A549 (cell line): ENCODE measurements around the gene ELMO3. TPM values are rescaled to one million over a fixed set of nuclear protein-coding genes. Genes with fewer than 3 reads are reported as not detected.

Experiments
- ATAC-seq, 2 experiments: fragments of 200-7000 bp in 1 of 2; fragments of >200 bp in 1 of 2; cut with Nextera tagmentation in 1 of 2; cut with Tn5 transposase in 1 of 2; 3 replicates each; pipeline versions ENCODE4 v1.8.0 to v1.9.1; 2018 to 2020; ENCODE audit warnings: mild to moderate bottlenecking in 1 of 2, moderate library complexity in 1 of 2
- CTCF ChIA-PET: fragments of 300-600 bp; sonication (Branson Sonifier 250); formaldehyde crosslinking; extraction: SDS; loops from one replicate; lab custom pipeline; 2021; ENCODE audit warnings: antibody characterized with exemption, inconsistent platforms; lab: Yijun Ruan, JAX
- POLR2A ChIA-PET: fragments of 350-600 bp; formaldehyde crosslinking; extraction: SDS; loops from one replicate; lab custom pipeline; 2021; ENCODE audit warnings: antibody characterized with exemption, inconsistent platforms; lab: Yijun Ruan, JAX
- DNase-seq, 2 experiments: peaks; one replicate each; pipeline versions ENCODE4 v3.0.0 to v3.0.0-alpha.2; 2011 to 2016; ENCODE audit warnings: low read depth in 1 of 2, low spot score in 1 of 2
- FAIRE-seq: peaks from 2 replicates; lab custom pipeline; 2011; peaks lifted over from hg19 to GRCh38; lab: Jason Lieb, UNC
- H3K27ac ChIP-seq, 2 experiments: fragments of >200 bp; sonication (Bioruptor Twin); formaldehyde crosslinking; 3 replicates each; pipeline ENCODE4 v1.5.1; 2016 to 2017
- H3K4me1 ChIP-seq: fragments of >200 bp; sonication (Bioruptor Twin); formaldehyde crosslinking; 3 replicates; pipeline ENCODE4 v1.6.1; 2016
- H3K4me2 ChIP-seq: fragments of >200 bp; sonication (Bioruptor Twin); formaldehyde crosslinking; 3 replicates; pipeline ENCODE4 v1.6.1; 2016
- H3K4me3 ChIP-seq: fragments of >200 bp; sonication (Bioruptor Twin); formaldehyde crosslinking; 3 replicates; pipeline ENCODE4 v1.5.1; 2016
- H3K9me3 ChIP-seq: fragments of >200 bp; sonication (Bioruptor Twin); formaldehyde crosslinking; 3 replicates; pipeline ENCODE4 v1.6.1; 2016
- ATOH8 ChIP-seq: fragments of 250-450 bp; sonication (Bioruptor Pico); IDR thresholded peaks from 2 replicates; pipeline ENCODE4 v1.5.0; 2020; ENCODE audit warnings: low read depth, mild to moderate bottlenecking, moderate library complexity
- BHLHE40 ChIP-seq: IDR thresholded peaks from 2 replicates; pipeline ENCODE4 v1.6.1; 2012; ENCODE audit warnings: low read depth, low read length, inconsistent platforms
- CBX2 ChIP-seq: fragments of 200-600 bp; sonication (generic); IDR thresholded peaks from 2 replicates; pipeline ENCODE4 v1.6.1; 2016; ENCODE audit warnings: low read depth, mild to moderate bottlenecking, borderline replicate concordance
- EP300 ChIP-seq, 2 experiments: fragments of >200 bp; sonication (Bioruptor Twin); formaldehyde crosslinking; IDR thresholded peaks; 2 replicates in 1 of 2; 3 replicates in 1 of 2; pipeline ENCODE4 v1.6.1; 2016 to 2017
- ESRRA ChIP-seq: fragments of 150-350 bp; IDR thresholded peaks from 2 replicates; pipeline ENCODE4 v1.6.1; 2014; ENCODE audit warnings: mild to moderate bottlenecking, low read length, borderline replicate concordance
- JUN ChIP-seq, 2 experiments: fragments of >200 bp; sonication (Bioruptor Twin); formaldehyde crosslinking; IDR thresholded peaks; 2 replicates in 1 of 2; 3 replicates in 1 of 2; pipeline ENCODE4 v1.6.1; 2016 to 2017
- KDM1A ChIP-seq: fragments of 200-600 bp; sonication (generic); IDR thresholded peaks from 2 replicates; pipeline ENCODE4 v1.6.1; 2016; ENCODE audit warnings: low read depth, mild to moderate bottlenecking
- MAX ChIP-seq: IDR thresholded peaks from 2 replicates; pipeline ENCODE4 v1.6.1; 2012
- MAZ ChIP-seq: fragments of 150-350 bp; IDR thresholded peaks from 2 replicates; pipeline ENCODE4 v1.6.1; 2014; ENCODE audit warnings: antibody characterized with exemption, low read depth, low read length, borderline replicate concordance
- NFE2L2 ChIP-seq: fragments of 150-350 bp; conservative IDR thresholded peaks from 2 replicates; pipeline ENCODE4 v1.6.1; 2014; ENCODE audit warnings: low read length
- PHF8 ChIP-seq: fragments of 200-600 bp; sonication (generic); IDR thresholded peaks from 2 replicates; pipeline ENCODE4 v1.6.1; 2016; ENCODE audit warnings: low read depth, mild to moderate bottlenecking, antibody characterized with exemption, moderate library complexity, borderline replicate concordance
- POLR2A ChIP-seq: IDR thresholded peaks from 2 replicates; pipeline ENCODE4 v1.6.1; 2012; ENCODE audit warnings: mild to moderate bottlenecking, low read length
- POLR2AphosphoS2 ChIP-seq: conservative IDR thresholded peaks from 2 replicates; pipeline ENCODE4 v1.6.1; 2012; ENCODE audit warnings: low read length, improper control_type of control experiment, inconsistent platforms
- SMC3 ChIP-seq: fragments of >200 bp; sonication (Bioruptor Twin); formaldehyde crosslinking; IDR thresholded peaks from 3 replicates; pipeline ENCODE4 v1.6.1; 2018; ENCODE audit warnings: inconsistent platforms
- SREBF2 ChIP-seq: fragments of 450-650 bp; IDR thresholded peaks from 2 replicates; pipeline ENCODE4 v1.6.1; 2014; ENCODE audit warnings: mild to moderate bottlenecking, moderate library complexity
- TFCP2L1 ChIP-seq: fragments of 250-450 bp; sonication (Bioruptor Pico); IDR thresholded peaks from 2 replicates; pipeline ENCODE4 v1.5.0; 2021; ENCODE audit warnings: mild to moderate bottlenecking
- TP53 ChIP-seq: fragments of 250-450 bp; sonication (Bioruptor Pico); IDR thresholded peaks from 2 replicates; pipeline ENCODE4 v1.5.0; 2021; ENCODE audit warnings: mild to moderate bottlenecking, moderate library complexity
- USF2 ChIP-seq: fragments of 450-650 bp; IDR thresholded peaks from 2 replicates; pipeline ENCODE4 v1.6.1; 2014; ENCODE audit warnings: antibody characterized with exemption
- ZNF302 ChIP-seq: fragments of 250-450 bp; sonication (Bioruptor Pico); IDR thresholded peaks from 2 replicates; pipeline ENCODE4 v1.9.0; 2021; ENCODE audit warnings: inconsistent platforms, mild to moderate bottlenecking, moderate library complexity
- WGBS: methylation state at CpG from one replicate; pipeline ENCODE4 v1.1.6; 2017; ENCODE audit errors: missing lambda C conversion rate; 5-methylcytosine and 5-hydroxymethylcytosine counted together
- polyA minus RNA-seq: library from RNA; depleted of rRNA, polyadenylated mRNA; stranded (reverse); fragments of >200 nt; gene quantifications from 2 replicates; pipeline ENCODE4 v1.2.3, GENCODE V29; 2011; rRNA and poly(A)+ RNA removed
- polyA plus RNA-seq, 4 experiments: library from polyadenylated mRNA; depleted of rRNA in 3 of 4; stranded (reverse); fragments of >200 nt; fragmentation: RNase III in 1 of 4; extraction: RNeasy Plus Mini Kit Qiagen cat#74134 plus additional on column Dnase treatment in 1 of 4; gene quantifications; 2 replicates in 3 of 4; 3 replicates in 1 of 4; pipeline ENCODE4 v1.2.3, GENCODE V29; 2011 to 2017
- TF ChIP-seq, protein P1 (sequence below): IDR thresholded peaks from 2 replicates; pipeline ENCODE4 v1.6.1; 2012

Gene ELMO3
- 0.62 and 1.0 TPM in 2 replicates for polyA plus RNA-seq (2011; rRNA removed)
- 2.0 and 2.1 TPM in 2 replicates for polyA plus RNA-seq (2012; cell fraction: cytosol; rRNA removed)
- polyA plus RNA-seq (2012; cell fraction: nucleus; rRNA removed), result 13.0 and 15.7 TPM in 2 replicates
- polyA plus RNA-seq (2017; fragmentation: RNase III; extraction: RNeasy Plus Mini Kit Qiagen cat#74134 plus additional on column Dnase treatment), result 1.3 to 1.5 TPM (median 1.4 TPM) in 3 replicates
- 0.78 and 1.2 TPM in 2 replicates for polyA minus RNA-seq

- Histone ChIP-seq H3K4me2 (no peak within 1 kb of the TSS), H3K27ac (no peak within 1 kb of the TSS), H3K9me3 (no peaks in the 10 kb centered on the region), H3K4me1 (peaks cover 12% of the 10 kb centered on the region; the same call in 2 of the 3 replicates), H3K4me3 (no peak within 1 kb of the TSS)
- 91% methylated on average over 46 of the region's 61 CpGs for WGBS
- ATAC-seq, result no peak
- ChIA-PET CTCF (interaction anchor here (0.5 to 10.3 kb wide), 12 partner anchors 11 to 281 kb away, joined by 3 to 105 read pairs (median 8); partner anchors contain the start of genes ATP6V0D1, EXOC3L1 and TMEM208), POLR2A (no interaction called here)
- TF ChIP-seq ATOH8 (CRISPR knock-in tag), result no peak
- no peak for TF ChIP-seq CBX2
- TF ChIP-seq MAZ, result no peak
- TF ChIP-seq NFE2L2, result no peak
- no peak for TF ChIP-seq EP300 (IDR thresholded peaks at IDR 0.05)
- TF ChIP-seq TP53 (CRISPR knock-in tag), result no peak
- no peak for TF ChIP-seq POLR2AphosphoS2
- no peak for TF ChIP-seq USF2
- no peak for TF ChIP-seq ESRRA
- no peak for TF ChIP-seq SMC3
- no peak for TF ChIP-seq BHLHE40
- no peak for TF ChIP-seq SREBF2
- DNase-seq, result no peak
- FAIRE-seq, result no peak
Observed at GRCh38 chr16:67199011-67199807, at the start of gene ELMO3. ELMO3 (plus strand) TSS chr16:67199131; CDS start chr16:67199327, 196 bp downstream.

GRCh38 chr16:67149276-67150046 is 49.5 kb upstream of the ELMO3 start:
- peaks cover 6% of the 10 kb centered on the region; the same call in 2 of the 3 replicates for H3K4me1 ChIP-seq
- peak overlapping the region; percentile 66; the same call in 2 of the 3 replicates for H3K4me2 ChIP-seq
- H3K27ac ChIP-seq, result no peak overlapping the region
- no peaks in the 10 kb centered on the region for H3K9me3 ChIP-seq
- WGBS, result 96% methylated on average over 73 of the region's 77 CpGs
- FAIRE-seq (no peak), ATAC-seq (no peak), DNase-seq (no peak)
- TF ChIP-seq KDM1A (no peak), MAX (no peak), JUN (IDR thresholded peaks at IDR 0.05) (no peak), TP53 (CRISPR knock-in tag) (no peak)
- CTCF ChIA-PET, result interaction anchor here (0.7 to 16.0 kb wide), 8 partner anchors 19 to 399 kb away, joined by 3 to 314 read pairs (median 4); partner anchors contain the start of genes CES3, FBXL8, HSF4 and NOL3
- no peak overlapping the region for H3K4me3 ChIP-seq
- POLR2A ChIA-PET, result no interaction called here

- 66% methylated on average over 49 of the region's 94 CpGs for WGBS
- peak in 1 of 2 experiments; percentile 46; a peak in 2 of 5 replicates for TF ChIP-seq JUN (IDR thresholded peaks at IDR 0.05)
- 0 out of 2 replicates have a peak, but pooled peaks have one; percentile 25 for TF ChIP-seq TP53 (CRISPR knock-in tag)
- TF ChIP-seq TFCP2L1 (CRISPR knock-in tag), result peak; percentile 43; the same call in 1 of the 2 replicates
- TF ChIP-seq ZNF302 (CRISPR knock-in tag), result no peak
- TF ChIP-seq BHLHE40, result no peak
- peak; percentile 34; the same call in 1 of the 2 replicates for TF ChIP-seq POLR2A
- TF ChIP-seq PHF8, result no peak
- TF ChIP-seq, protein P1, sequence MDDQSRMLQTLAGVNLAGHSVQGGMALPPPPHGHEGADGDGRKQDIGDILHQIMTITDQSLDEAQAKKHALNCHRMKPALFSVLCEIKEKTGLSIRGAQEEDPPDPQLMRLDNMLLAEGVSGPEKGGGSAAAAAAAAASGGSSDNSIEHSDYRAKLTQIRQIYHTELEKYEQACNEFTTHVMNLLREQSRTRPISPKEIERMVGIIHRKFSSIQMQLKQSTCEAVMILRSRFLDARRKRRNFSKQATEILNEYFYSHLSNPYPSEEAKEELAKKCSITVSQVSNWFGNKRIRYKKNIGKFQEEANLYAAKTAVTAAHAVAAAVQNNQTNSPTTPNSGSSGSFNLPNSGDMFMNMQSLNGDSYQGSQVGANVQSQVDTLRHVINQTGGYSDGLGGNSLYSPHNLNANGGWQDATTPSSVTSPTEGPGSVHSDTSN, result no peak; the same call in 1 of the 2 replicates
- H3K4me1 ChIP-seq, result peaks cover 9% of the 10 kb centered on the region; the same call in 2 of the 3 replicates
- peak overlapping the region; percentile 76 for H3K4me3 ChIP-seq
- POLR2A ChIA-PET, result interaction anchor here (0.5 to 2.2 kb wide), 6 partner anchors 10 to 257 kb away, joined by 3 to 7 read pairs (median 3); partner anchors contain the start of gene FBXL8
- no peaks in the 10 kb centered on the region for H3K9me3 ChIP-seq
- peak overlapping the region; percentile 66 for H3K4me2 ChIP-seq
- CTCF ChIA-PET, result interaction anchor here (0.7 to 16.0 kb wide), 15 partner anchors 11 to 315 kb away, joined by 3 to 314 read pairs (median 4); partner anchors contain the start of genes CES3, CES4A, FBXL8 and HSF4
- ATAC-seq, result peak; percentile 54 to 69
- no peak for FAIRE-seq
- H3K27ac ChIP-seq, result peak overlapping the region; percentile 84 to 96
- peak; percentile 51 to 62 for DNase-seq
Observed at GRCh38 chr16:67150047-67150832, 48.7 kb upstream of the ELMO3 start.
